NCI-H460 (cell line): ENCODE results near the gene CACNA1D. TPM values are rescaled to one million over a fixed set of nuclear protein-coding genes. Genes with fewer than 3 reads are reported as not detected.

Experiments
- DNase-seq: peaks from one replicate; pipeline ENCODE4 v3.0.0-alpha.2; 2016; ENCODE audit warnings: low read depth; ENCODE audit errors: extremely low read depth
- total RNA-seq: library from RNA; depleted of rRNA; stranded (reverse); fragments of >200 nt; shearing (Covaris generic); gene quantifications from 2 replicates; pipeline ENCODE4 v1.2.3, GENCODE V29; 2014

CACNA1D gene
- total RNA-seq, 1 experiment from 2014 or later: not detected

DNA sequence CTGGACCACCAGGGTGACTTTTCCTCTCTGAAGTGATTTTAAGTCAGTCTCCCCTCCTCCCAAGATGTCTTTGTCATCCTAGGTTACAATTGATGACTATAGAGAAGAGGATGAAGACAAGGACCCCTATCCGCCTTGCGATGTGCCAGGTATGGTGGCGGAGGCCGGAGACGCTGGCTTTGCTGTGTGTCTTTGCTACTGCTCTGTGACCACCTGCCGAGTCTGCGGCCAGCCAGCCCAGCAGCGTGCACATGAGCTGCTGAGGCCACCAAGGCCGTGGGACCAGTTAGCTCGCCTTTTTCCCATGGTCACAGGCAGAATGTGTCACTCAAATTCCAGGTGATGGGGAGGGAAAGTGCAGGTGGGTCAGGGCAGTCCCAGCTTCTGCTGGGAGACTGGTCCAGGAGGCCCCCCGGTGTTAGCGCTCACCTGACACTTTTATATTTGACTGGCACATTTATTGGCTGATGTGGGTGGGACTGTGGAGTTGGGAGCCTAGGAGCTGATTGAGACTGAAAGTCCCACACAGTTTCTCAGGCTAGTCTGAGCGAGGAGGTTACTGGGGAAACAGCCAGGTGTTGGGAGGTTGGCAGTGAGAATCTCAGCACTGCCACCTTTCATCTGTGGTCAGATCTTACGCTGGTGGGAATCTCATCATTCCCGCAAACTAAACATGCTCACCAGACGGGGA, 237.7 kb downstream of the CACNA1D start:
- no peak for DNase-seq

DNA sequence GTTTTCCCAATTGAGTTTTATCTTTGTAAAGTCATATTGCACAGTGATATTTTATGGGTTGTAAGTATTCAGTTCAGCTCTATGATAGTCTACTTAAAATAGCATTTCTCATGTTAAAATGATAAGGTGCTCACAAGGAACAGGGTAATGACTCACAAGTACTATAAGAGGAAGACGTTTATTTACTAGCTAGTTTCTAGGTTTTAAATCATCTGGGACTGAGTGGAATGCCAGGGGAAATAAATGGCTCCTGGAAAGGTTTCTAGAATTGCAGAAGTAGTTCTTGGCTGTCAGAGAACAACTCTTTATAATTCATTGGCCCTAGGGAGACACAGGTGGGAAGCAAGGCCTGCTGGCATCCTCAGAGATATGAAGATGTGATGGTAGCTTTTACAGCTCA, 239.0 kb downstream of the CACNA1D start:
- no peak for DNase-seq

DNA sequence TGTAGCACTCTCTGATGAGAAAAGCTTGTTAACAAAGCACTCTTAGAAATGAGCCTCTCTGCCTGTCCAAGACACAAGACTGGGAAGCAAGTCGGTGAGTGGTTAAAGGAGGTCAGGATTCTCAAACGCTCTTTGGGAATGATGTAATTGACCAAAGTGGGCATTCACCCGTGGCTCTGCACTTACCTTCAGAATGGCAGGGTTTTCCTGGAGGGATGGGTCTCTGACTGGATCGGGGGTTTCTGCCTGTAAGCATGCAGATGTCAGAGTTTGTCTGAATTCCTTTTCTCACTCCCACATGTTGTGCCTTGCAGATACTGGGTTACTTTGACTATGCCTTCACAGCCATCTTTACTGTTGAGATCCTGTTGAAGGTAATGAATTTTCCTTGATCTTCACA, 245.6 kb downstream of the CACNA1D start:
- no peak for DNase-seq

DNA sequence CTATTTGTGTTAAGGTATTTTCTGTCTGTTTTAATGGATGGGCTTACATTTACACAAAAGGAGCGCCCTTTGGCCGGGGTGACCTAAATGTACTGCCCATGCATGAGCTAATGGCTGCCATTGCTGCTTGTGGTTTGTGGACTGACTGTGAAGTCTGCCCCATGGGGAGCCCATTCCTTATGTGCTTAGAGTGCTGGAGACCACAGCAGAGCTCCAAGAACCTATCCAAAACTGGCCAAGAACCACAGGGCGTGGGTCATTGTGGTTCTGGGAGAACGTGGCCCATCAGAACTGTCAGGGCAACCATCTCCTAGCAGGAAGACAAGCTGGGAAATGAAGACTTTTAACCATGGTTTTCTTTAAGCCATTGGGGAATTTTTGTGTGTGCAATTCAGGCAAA, 246.5 kb downstream of the CACNA1D start:
- no peak for DNase-seq

DNA sequence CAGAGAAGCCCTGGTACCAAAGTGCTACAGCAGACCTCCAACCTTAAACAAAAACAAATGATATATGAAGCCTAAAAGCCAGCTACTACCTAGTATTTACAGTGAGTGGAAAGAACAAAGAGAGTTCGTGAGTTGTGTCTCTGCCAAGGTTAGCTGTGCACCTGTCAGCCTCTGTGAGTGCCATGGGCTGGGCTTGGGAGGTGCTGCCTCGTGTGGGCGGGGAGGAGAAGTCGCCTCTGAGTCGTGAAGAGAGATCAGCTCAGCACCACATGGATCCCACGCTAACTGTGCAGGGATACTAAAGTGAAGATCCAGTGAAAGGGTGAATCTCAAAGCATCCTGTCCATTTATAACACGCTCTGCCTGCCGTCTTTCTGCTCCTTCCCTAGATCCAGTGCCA, 249.9 kb downstream of the CACNA1D start:
- DNase-seq: no peak

DNA sequence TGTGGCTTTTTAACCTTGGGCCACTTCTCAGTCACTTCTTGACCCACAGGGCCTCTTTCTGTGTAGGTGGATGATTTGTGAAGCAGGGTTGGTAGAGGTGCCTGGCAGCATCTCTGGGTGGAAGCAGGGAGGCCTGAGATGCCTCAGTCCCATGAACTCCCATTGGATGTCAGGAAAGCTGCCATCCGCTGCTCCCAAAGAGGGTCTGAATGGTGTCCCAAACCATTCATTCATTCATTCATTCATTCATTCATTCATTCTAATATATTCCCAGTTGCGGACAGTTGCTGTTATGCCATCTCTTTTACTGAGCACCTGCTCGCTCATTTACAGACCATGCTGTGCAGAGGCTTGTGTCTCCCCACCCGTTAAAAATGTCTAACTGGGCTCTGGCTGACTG, 253.1 kb downstream of the CACNA1D start:
- no peak for DNase-seq

DNA sequence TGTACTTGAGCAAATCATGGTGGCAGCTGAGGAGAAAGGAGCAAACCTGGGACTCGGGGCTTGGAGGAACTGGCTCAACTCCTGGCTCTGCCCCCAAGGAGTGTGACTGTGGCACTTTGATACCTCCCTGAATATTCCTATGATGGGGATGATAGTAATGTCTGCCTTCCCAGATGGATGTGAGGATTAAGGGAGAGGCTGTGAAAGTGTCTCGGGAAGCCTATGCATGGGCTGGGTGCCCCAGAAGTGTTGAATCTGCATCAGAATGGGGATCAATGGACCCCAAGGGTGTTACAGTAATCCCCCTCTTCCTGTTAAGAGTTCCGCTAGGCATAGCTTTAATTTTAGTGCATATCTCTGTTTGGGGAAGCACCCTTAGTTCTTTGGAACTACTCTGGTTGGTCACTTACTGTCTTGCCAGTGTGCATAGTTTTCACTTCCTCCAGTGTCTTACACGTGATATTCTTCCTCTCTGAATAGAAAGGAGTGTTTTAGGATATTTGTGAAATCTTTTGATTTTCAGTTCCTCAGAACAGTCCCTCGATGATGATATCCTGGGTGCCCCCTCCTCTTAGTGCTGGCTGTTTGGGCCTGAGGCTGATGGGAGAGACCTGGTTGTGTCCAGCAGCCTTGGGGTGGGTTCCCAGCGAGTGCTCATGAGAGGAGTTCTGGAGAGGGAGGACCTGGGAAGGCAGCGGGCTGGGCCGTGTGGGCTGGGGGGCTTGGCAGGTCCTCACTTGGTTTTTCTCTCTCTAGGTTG, 254.3 kb downstream of the CACNA1D start:
- no peak for DNase-seq

DNA sequence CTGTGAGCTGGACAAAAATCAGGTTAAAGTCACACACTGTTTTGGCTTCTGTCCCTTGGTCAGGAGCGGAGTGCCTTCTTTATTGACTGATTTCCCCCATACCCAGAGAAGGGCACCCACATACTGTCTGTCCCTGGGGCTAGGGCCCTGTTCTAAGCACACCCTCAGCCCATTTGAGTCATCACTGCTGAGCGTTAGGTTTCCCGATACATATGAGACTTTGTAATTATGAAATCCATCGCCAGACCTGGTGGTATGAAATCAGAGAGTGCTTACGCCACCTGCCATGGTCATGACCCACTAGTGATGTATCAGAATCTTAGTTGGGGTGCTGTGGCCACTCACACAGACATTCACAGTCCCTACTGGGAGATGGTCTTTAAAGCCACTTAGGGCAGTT, 255.0 kb downstream of the CACNA1D start:
- DNase-seq: no peak

DNA sequence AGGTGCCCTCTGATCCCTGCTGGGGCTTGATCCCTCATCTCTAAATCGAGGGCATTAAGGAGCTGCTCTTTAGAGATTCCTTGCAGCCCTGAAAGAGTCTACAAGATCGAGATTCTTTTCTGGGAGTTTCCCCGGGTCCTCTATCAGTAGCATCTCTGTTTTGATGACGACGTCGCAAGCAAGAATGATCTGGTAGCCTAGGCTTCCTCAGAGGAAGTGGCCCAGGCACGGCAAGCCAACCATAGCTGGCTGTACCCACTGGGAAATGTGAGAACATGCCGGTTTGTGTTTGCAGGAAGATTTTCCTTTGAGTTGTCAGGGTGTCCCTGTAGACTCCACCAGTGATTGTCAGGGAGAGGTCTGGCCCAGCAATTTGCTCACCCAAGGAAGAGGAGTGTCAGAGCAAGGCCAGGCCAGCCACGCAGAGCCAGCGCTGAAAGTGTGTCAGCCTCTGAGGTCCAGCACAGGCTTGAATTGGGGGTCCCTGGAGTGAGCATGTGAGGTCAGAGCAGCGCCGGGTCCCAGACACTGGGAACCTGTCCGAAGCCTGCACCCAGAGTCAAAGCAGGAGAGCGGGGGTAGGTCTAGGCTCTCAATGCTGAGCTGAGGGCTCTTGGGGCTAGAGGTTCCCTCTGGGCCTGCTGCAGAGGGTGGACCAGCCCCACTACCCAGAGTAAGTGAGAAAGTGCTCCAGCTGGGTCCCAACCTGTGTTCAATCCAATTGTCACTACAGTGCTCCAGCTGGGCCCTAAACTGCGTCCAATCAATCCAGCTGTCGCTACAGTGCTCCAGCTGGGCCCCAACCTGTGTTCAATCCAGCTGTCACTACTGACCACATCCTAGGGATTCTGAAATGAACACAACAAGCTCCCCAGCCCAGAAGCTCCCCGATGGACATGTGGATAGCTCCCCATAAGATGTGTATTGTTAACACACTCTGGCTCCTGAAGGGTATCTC, 256.1 kb downstream of the CACNA1D start:
- no peak for DNase-seq

DNA sequence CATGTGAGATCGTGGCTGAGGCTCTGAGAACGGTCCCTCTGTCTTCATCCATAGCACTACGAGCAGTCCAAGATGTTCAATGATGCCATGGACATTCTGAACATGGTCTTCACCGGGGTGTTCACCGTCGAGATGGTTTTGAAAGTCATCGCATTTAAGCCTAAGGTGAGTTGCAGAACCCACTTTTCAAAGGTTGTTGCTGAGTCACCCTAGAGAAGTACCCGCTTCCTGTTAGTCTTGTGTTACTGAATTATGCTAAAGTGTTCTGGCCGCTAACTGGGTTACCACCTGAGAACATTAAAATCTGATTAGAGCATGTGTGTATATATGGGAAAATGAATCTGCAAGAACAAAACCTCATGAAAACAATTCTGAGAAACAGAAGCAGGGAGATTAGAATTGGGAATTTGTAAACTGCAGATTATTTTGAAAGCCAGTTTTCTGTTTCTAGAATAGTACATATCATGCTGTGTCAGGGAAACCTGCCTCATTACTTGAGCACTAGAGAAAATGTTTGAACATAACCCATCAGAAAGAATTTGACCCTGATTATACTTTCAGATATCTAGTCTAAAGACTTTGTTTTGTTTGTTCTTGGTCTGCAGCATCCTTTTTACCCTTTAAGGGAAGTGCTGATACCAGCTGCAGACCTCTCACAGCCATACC, 259.2 kb downstream of the CACNA1D start:
- no peak for DNase-seq

DNA sequence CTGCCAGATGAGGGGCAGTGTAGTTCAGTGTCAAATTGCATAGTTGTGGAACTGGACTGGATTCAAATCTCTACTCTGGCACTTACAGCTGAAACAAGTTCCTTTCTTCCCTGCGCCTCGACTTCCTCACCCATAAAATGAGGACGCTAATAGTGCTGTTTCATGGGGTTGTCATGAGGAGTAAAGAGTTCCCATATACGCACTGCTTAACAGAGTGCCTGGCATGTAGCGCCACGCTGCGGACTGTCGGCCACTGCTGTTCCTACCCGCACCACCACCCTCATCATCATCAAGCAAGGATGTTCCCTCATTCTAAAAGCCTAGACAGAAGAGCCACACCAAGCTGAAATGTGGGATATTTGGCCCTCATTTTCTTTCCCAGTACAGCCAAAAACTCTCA, 259.9 kb downstream of the CACNA1D start:
- no peak for DNase-seq

DNA sequence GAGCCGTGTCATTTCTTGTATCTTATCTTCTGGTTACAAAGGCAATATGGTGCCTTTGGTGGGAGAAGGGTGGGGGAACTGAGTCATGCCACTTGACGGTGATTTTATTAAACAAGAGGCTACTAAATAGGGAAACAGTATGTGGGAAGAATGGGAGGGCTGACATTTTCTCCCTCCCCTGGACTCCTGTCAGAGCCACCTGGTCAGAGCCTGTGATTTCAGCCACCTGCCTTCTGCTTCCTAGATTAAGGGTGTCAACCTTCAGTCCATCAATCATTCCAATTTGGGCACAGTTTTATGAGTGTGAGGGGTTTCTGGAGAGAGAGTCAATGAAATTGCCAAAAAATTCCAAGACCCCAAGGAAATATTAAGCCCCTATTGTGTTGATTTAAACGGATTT, 264.4 kb downstream of the CACNA1D start:
- DNase-seq: no peak

DNA sequence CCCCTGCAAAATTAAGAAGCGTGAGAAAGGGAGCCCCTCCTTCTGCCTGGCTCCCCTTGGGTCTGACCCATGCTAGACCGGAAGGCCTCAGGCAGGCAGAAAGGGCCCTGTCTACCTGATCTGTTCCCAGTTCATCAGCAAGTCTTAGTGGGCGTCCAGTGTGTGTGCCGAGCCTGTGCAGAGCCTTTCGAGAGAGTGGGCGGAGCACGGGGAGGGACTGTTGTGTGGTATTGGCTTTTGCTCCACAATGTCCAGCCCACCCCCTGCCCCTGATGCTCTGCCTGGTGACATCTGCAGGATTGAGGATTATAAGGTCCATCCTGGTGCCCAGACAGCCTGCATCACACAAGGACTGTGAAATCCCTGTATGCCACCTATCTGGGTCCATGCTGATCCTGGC, 268.9 kb downstream of the CACNA1D start:
- no peak for DNase-seq

DNA sequence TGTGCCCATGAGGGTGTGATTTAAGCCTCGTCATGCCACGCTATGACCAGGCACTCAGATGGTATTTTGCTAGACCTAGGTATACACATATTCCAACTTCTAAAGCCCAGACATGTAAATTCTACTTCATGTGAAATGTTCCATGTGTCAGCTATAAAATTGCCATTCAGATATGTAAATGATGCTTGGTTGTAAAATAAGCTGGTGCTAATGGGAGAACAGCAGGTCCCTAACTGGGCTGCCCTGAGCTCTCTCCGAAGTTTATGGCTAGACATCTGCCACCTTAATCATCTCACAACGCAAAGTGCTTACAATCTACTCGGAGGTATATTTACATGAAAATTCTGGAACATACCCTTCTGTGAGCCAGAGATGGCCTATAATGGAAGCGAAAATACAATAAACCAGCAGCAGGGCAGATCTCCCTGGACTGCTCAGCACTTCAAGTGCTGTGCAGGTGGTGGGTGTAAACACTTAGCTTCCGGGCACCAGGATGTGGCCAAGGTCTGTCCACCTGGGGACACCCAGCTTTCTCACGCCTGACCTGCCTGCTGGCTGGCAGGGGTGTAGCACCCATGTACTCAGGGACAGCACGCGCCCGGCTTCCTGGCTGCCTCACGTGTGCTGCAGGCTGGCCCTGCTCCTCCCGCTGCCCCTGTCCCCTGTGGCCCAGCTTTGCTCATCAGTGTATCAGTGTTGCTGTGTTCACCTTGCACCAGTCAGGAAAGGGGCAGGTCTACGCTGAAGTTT, 269.8 kb downstream of the CACNA1D start:
- DNase-seq: no peak

DNA sequence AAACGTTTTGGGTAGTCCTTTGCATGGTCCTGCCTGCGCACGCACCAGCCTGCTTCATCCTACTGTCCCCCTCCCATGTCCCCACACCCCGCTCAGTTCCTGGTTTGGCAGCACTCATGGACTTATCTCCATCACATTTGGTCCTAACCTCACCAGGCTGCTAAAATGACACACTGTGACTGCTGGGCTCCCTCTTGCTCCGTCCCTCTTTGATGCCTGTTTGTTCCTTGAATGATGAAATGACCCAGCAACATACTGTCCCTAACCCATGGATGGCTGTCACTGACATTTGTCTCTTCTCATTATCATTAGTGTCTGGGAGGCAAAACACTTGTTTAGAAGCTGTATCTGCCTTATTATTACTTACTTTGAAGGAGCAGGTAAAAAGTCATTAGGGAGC, 271.3 kb downstream of the CACNA1D start:
- DNase-seq: no peak

DNA sequence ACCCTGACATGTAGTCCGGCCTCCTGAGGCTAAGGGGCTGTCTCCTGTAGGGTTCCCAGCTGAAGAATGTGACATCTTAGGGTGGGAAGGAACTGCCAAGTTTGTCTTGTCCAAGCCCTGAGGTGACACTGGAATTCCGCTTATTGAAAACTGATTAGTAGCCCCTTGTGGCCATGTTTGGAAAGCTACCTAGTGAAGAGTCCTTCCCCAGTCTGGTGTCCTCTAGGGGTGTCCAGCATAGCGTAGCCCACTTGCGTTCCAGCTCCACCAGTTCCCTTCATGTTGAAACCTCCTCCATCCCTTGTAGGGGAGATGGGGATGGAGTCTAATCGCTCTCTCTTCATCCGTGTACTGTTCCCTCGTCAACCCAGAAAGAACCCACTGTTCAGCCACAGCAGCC, 272.3 kb downstream of the CACNA1D start:
- DNase-seq: no peak

DNA sequence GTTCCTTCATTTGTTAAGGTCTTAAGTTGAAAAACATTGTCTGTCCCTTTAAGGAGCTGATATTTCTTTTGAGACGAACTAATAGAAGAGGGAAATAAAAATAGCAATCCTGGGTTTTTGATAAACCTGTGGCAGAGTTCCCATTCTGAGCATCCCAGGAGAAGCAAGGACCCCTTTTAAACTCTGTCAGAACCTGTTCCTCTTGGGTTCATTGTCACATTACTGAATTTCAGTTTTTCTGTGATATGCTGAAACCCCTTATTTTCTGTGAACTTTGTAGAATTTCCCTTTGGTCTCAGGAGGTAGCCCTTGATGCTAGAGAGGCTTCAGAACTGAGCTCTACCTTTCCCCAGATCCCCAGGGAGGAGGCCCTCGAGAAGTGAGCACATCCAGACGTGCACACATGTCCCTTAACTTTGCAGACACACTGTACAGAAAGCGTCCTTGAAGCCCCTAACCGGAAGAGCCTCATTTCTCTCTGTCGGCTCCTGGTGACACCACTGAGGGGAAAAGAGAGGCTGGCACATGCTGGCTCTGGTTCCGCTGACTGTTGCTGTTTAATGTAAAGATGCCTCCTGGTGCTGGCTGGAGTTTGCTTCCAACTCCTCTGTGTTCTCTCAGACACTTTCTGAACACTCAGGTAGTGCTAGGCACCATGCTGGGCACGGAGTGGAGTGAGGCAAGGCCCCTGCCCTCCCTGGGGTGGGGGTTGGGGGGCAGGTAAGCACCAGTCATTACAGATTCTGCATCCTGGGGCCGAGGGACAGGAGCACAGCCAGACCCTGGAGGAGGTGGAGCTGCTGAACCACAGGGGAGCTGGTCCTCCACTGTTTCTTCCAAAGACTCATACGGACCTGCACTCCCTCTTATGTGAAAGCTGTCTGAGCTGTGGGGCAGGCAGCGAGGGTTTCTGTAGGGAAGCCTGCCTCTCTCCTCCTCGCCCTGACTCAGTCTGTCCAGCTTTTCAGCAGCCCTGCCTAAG, 274.4 kb downstream of the CACNA1D start:
- DNase-seq: no peak

DNA sequence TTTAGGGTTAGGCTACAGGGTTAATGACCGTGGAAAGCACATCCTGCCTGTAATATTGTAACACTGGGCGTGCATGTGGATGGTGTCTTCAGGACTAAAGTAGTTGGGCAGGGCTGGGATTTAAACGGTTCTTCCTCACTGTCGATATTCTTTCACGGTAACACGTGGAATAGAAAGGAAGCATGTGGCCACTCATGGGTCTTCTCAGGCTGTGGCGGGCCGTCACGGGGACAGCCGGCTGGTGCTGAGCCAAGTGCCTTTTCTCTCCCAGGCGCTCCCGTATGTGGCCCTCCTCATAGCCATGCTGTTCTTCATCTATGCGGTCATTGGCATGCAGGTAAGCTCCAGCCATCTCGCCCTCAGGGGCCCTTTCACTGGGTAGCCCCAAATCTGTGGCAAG, 278.2 kb downstream of the CACNA1D start:
- no peak for DNase-seq

DNA sequence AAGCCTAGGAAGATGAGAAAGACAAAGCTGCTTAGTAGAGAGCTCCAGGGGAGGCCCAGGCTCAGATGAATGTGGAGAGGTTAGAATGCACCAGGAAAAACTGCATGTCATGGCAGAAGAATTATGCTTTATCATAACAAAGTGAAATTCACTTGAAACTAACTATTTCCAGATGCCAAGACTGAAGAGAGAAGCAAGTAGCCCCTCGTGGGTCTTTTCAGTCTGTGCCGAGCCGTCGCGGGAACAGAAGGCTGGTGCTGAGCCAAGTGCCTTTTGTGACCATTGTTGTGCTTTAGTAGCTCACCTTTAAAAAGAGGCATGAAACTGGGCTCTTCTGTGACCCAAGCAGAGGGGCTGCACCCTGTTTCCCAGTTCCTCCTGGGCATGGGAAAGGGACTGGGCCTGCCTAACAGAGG, 278.6 kb downstream of the CACNA1D start:
- no peak for DNase-seq
